Neural progenitor cell (in vitro differentiated cells): Measurements from ENCODE around the gene ALDH1A3. TPM values are rescaled to one million over a fixed set of nuclear protein-coding genes. Genes with fewer than 3 reads are reported as not detected.

Experiments
- DNase-seq: peaks from one replicate; pipeline ENCODE4 v3.0.0-alpha.2; 2016; ENCODE audit warnings: low spot score
- H2AFZ ChIP-seq: fragments of 200-600 bp; sonication (generic); replicated peaks from 2 replicates; pipeline ENCODE4 v1.6.1; 2016; ENCODE audit warnings: antibody characterized with exemption
- H3F3A ChIP-seq: fragments of 200-600 bp; sonication (generic); 2 replicates; pipeline ENCODE4 v1.6.1; 2016; ENCODE audit warnings: antibody characterized with exemption, low read depth
- H3K27ac ChIP-seq: fragments of 200-600 bp; sonication (generic); 2 replicates; pipeline ENCODE4 v1.5.1; 2016; ENCODE audit warnings: mild to moderate bottlenecking
- H3K27me3 ChIP-seq: fragments of 200-600 bp; sonication (generic); 2 replicates; pipeline ENCODE4 v1.6.1; 2016; ENCODE audit warnings: mild to moderate bottlenecking, moderate library complexity
- H3K36me3 ChIP-seq: fragments of 200-600 bp; sonication (generic); 2 replicates; pipeline ENCODE4 v1.5.1; 2016
- H3K4me1 ChIP-seq: fragments of 200-600 bp; sonication (generic); 2 replicates; pipeline ENCODE4 v1.6.1; 2016; ENCODE audit warnings: mixed run types
- H3K4me2 ChIP-seq: fragments of 200-600 bp; sonication (generic); 2 replicates; pipeline ENCODE4 v1.6.1; 2016
- H3K4me3 ChIP-seq: fragments of 200-600 bp; sonication (generic); 2 replicates; pipeline ENCODE4 v1.5.1; 2016
- H3K79me2 ChIP-seq: fragments of 200-600 bp; sonication (generic); 2 replicates; pipeline ENCODE4 v1.6.1; 2016; ENCODE audit warnings: low read depth
- H3K9ac ChIP-seq: fragments of 200-600 bp; sonication (generic); 2 replicates; pipeline ENCODE4 v1.6.1; 2016
- H3K9me3 ChIP-seq: fragments of 200-600 bp; sonication (generic); 2 replicates; pipeline ENCODE4 v1.5.1; 2016; ENCODE audit warnings: low read depth
- H4K20me1 ChIP-seq: fragments of 200-600 bp; sonication (generic); 2 replicates; pipeline ENCODE4 v1.6.1; 2016; ENCODE audit warnings: low read depth
- H3K27ac Mint-ChIP-seq: 3 replicates; pipeline ENCODE4 v1.8.0; 2021; ENCODE audit warnings: mixed read lengths
- H3K27me3 Mint-ChIP-seq: 2 replicates; pipeline ENCODE4 v1.8.0; 2022; ENCODE audit warnings: low read depth, mild to moderate bottlenecking, inconsistent platforms, moderate library complexity, mixed read lengths; ENCODE audit not compliant: insufficient read depth
- H3K36me3 Mint-ChIP-seq: 3 replicates; pipeline ENCODE4 v1.8.0; 2021; ENCODE audit warnings: mixed read lengths
- H3K4me1 Mint-ChIP-seq: 3 replicates; pipeline ENCODE4 v1.8.0; 2021; ENCODE audit warnings: mixed read lengths
- H3K4me3 Mint-ChIP-seq: 3 replicates; pipeline ENCODE4 v1.8.0; 2021; ENCODE audit warnings: mild to moderate bottlenecking, moderate library complexity, mixed read lengths
- H3K9me3 Mint-ChIP-seq: 3 replicates; pipeline ENCODE4 v1.8.0; 2020; ENCODE audit warnings: mixed read lengths
- CTCF ChIP-seq: fragments of 200-600 bp; sonication (generic); IDR thresholded peaks from 2 replicates; pipeline ENCODE4 v1.5.1; 2017; ENCODE audit warnings: antibody characterized with exemption, mild to moderate bottlenecking
- EZH2 ChIP-seq: fragments of 200-600 bp; sonication (generic); IDR thresholded peaks from 2 replicates; pipeline ENCODE4 v1.6.1; 2017; ENCODE audit warnings: antibody characterized with exemption, mild to moderate bottlenecking, moderate library complexity
- EZH2phosphoT487 ChIP-seq: fragments of 200-600 bp; sonication (generic); IDR thresholded peaks from 2 replicates; pipeline ENCODE4 v1.6.1; 2017; ENCODE audit warnings: antibody characterized with exemption
- total RNA-seq: library from RNA; depleted of rRNA; stranded (reverse); fragments of >200 nt; gene quantifications from 2 replicates; pipeline ENCODE4 v1.2.3, GENCODE V29; 2015; ENCODE audit warnings: low replicate concordance

The ALDH1A3 gene
- total RNA-seq, 1 donor from 2014 or later = 0.80 TPM

GRCh38 chr15:100940767-100941379, 61.2 kb downstream of the ALDH1A3 start:
- Histone ChIP-seq H3K9me3 (no peaks in the 10 kb centered on the region), H3K4me3 (no peak overlapping the region), H3K9ac (no peak overlapping the region), H3K4me2 (no peak overlapping the region), H4K20me1 (no peaks in the 10 kb centered on the region), H3F3A (no peaks in the 10 kb centered on the region), H3K4me1 (no peaks in the 10 kb centered on the region), H3K27ac (no peak overlapping the region), H3K27me3 (no peaks in the 10 kb centered on the region), H3K36me3 (no peaks in the 10 kb centered on the region), H2AFZ (no peak overlapping the region), H3K79me2 (no peaks in the 10 kb centered on the region)
- H3K36me3 Mint-ChIP-seq = no peaks in the 10 kb centered on the region
- no peak overlapping the region for H3K27ac Mint-ChIP-seq
- H3K4me1 Mint-ChIP-seq = no peaks in the 10 kb centered on the region
- no peak for DNase-seq
- H3K27me3 Mint-ChIP-seq = no peaks in the 10 kb centered on the region
- no peak overlapping the region for H3K4me3 Mint-ChIP-seq
- no peak for TF ChIP-seq EZH2phosphoT487
- TF ChIP-seq CTCF = no peak
- no peak for TF ChIP-seq EZH2
- no peaks in the 10 kb centered on the region for H3K9me3 Mint-ChIP-seq

- H3K79me2 ChIP-seq = no peaks in the 10 kb centered on the region
- Mint-ChIP-seq H3K4me1 (no peaks in the 10 kb centered on the region), H3K4me3 (no peak overlapping the region), H3K9me3 (no peaks in the 10 kb centered on the region), H3K27me3 (no peaks in the 10 kb centered on the region), H3K36me3 (no peaks in the 10 kb centered on the region), H3K27ac (no peak overlapping the region)
- no peaks in the 10 kb centered on the region for H3K36me3 ChIP-seq
- no peak overlapping the region for H3K9ac ChIP-seq
- no peak for DNase-seq
- H3F3A ChIP-seq = no peaks in the 10 kb centered on the region
- TF ChIP-seq EZH2 = no peak
- TF ChIP-seq CTCF = no peak
- no peak for TF ChIP-seq EZH2phosphoT487
- peak overlapping the region; percentile 57 for H2AFZ ChIP-seq
- H3K4me3 ChIP-seq = no peak overlapping the region
- no peak overlapping the region for H3K27ac ChIP-seq
- H3K27me3 ChIP-seq = no peaks in the 10 kb centered on the region
- no peak overlapping the region for H3K4me2 ChIP-seq
- no peaks in the 10 kb centered on the region for H3K4me1 ChIP-seq
- H4K20me1 ChIP-seq = no peaks in the 10 kb centered on the region
- no peaks in the 10 kb centered on the region for H3K9me3 ChIP-seq
Measured at GRCh38 chr15:100941536-100941935, 61.9 kb downstream of the ALDH1A3 start.

- Histone ChIP-seq H3F3A (no peaks in the 10 kb centered on the region), H3K36me3 (no peaks in the 10 kb centered on the region), H2AFZ (no peak overlapping the region), H3K9ac (no peak overlapping the region), H3K9me3 (no peaks in the 10 kb centered on the region), H3K27ac (no peak overlapping the region), H3K79me2 (no peaks in the 10 kb centered on the region), H3K4me3 (no peak overlapping the region), H3K27me3 (no peaks in the 10 kb centered on the region), H4K20me1 (no peaks in the 10 kb centered on the region), H3K4me1 (no peaks in the 10 kb centered on the region), H3K4me2 (no peak overlapping the region)
- H3K27ac Mint-ChIP-seq = no peak overlapping the region
- no peaks in the 10 kb centered on the region for H3K9me3 Mint-ChIP-seq
- H3K4me3 Mint-ChIP-seq = no peak overlapping the region
- no peaks in the 10 kb centered on the region for H3K27me3 Mint-ChIP-seq
- no peak for DNase-seq
- no peak for TF ChIP-seq CTCF
- TF ChIP-seq EZH2 = no peak
- TF ChIP-seq EZH2phosphoT487 = no peak
- no peaks in the 10 kb centered on the region for H3K36me3 Mint-ChIP-seq
- peaks cover 2% of the 10 kb centered on the region for H3K4me1 Mint-ChIP-seq
Measured at GRCh38 chr15:100942656-100943425, 63.2 kb downstream of the ALDH1A3 start.
